ENCODE data around the gene NOS1.
"Not testable (repeated sequence)": the region's sequence is repeated elsewhere in the genome, so short reads cannot be mapped to it uniquely, and the experiment has no call there.

NOS1 gene

GRCh38 chr12:117182866-117183265 is 178.6 kb downstream of the NOS1 start:
- H3K4me2 ChIP-seq (ENCODE audit: low read length): no peak overlapping the region
- H3K36me3 ChIP-seq (ENCODE audit: insufficient read depth, low read length): peaks cover 36% of the 10 kb centered on the region
- H3K9ac ChIP-seq (ENCODE audit: low read depth, low read length): no peak overlapping the region
- no peaks in the 10 kb centered on the region for H3K27me3 ChIP-seq (ENCODE audit: control insufficient read depth, insufficient read depth, low read length)
- no peaks in the 10 kb centered on the region for H3K9me3 ChIP-seq (replicated peaks; ENCODE audit: low read length)
- H3K4me3 ChIP-seq (ENCODE audit: low read length): no peak overlapping the region
- no peaks in the 10 kb centered on the region for H3K4me1 ChIP-seq (ENCODE audit: control insufficient read depth, insufficient read depth, low read length)

- not testable (repeated sequence) for H3K27me3 ChIP-seq (ENCODE audit: control insufficient read depth, insufficient read depth, low read length); H3K4me1 ChIP-seq (ENCODE audit: control insufficient read depth, insufficient read depth, low read length); H3K9ac ChIP-seq (ENCODE audit: low read depth, low read length); H3K4me2 ChIP-seq (ENCODE audit: low read length); H3K9me3 ChIP-seq (replicated peaks; ENCODE audit: low read length); H3K4me3 ChIP-seq (ENCODE audit: low read length)
- H3K36me3 ChIP-seq (ENCODE audit: insufficient read depth, low read length): peaks cover 43% of the 10 kb centered on the region
Observed at GRCh38 chr12:117181468-117181843, 180.0 kb downstream of the NOS1 start.

- H3K4me1 ChIP-seq (ENCODE audit: control insufficient read depth, insufficient read depth, low read length): peaks cover 5% of the 10 kb centered on the region
- no peak overlapping the region for H3K4me3 ChIP-seq (ENCODE audit: low read length)
- no peak overlapping the region for H3K4me2 ChIP-seq (ENCODE audit: low read length)
- H3K36me3 ChIP-seq (ENCODE audit: insufficient read depth, low read length): peaks cover 46% of the 10 kb centered on the region
- no peaks in the 10 kb centered on the region for H3K27me3 ChIP-seq (ENCODE audit: control insufficient read depth, insufficient read depth, low read length)
- no peaks in the 10 kb centered on the region for H3K9me3 ChIP-seq (replicated peaks; ENCODE audit: low read length)
- no peak overlapping the region for H3K9ac ChIP-seq (ENCODE audit: low read depth, low read length)
Observed at GRCh38 chr12:117180758-117181467, 180.5 kb downstream of the NOS1 start.

- Histone ChIP-seq H3K9me3 (replicated peaks; ENCODE audit: low read length) (no peaks in the 10 kb centered on the region), H3K4me3 (ENCODE audit: low read length) (no peak overlapping the region), H3K27me3 (ENCODE audit: control insufficient read depth, insufficient read depth, low read length) (no peaks in the 10 kb centered on the region), H3K36me3 (ENCODE audit: insufficient read depth, low read length) (peaks cover 63% of the 10 kb centered on the region), H3K9ac (ENCODE audit: low read depth, low read length) (no peak overlapping the region), H3K4me2 (ENCODE audit: low read length) (no peak overlapping the region), H3K4me1 (ENCODE audit: control insufficient read depth, insufficient read depth, low read length) (peaks cover 5% of the 10 kb centered on the region)
Observed at GRCh38 chr12:117178745-117179144, 182.7 kb downstream of the NOS1 start.

GRCh38 chr12:117178301-117178700 is 183.1 kb downstream of the NOS1 start:
- peaks cover 5% of the 10 kb centered on the region for H3K4me1 ChIP-seq (ENCODE audit: control insufficient read depth, insufficient read depth, low read length)
- no peaks in the 10 kb centered on the region for H3K27me3 ChIP-seq (ENCODE audit: control insufficient read depth, insufficient read depth, low read length)
- no peaks in the 10 kb centered on the region for H3K9me3 ChIP-seq (replicated peaks; ENCODE audit: low read length)
- no peak overlapping the region for H3K4me2 ChIP-seq (ENCODE audit: low read length)
- H3K36me3 ChIP-seq (ENCODE audit: insufficient read depth, low read length): peaks cover 64% of the 10 kb centered on the region
- H3K9ac ChIP-seq (ENCODE audit: low read depth, low read length): no peak overlapping the region
- no peak overlapping the region for H3K4me3 ChIP-seq (ENCODE audit: low read length)

GRCh38 chr12:117172168-117172567 is 189.3 kb downstream of the NOS1 start:
- no peak overlapping the region for H3K9ac ChIP-seq (ENCODE audit: low read depth, low read length)
- no peaks in the 10 kb centered on the region for H3K27me3 ChIP-seq (ENCODE audit: control insufficient read depth, insufficient read depth, low read length)
- no peaks in the 10 kb centered on the region for H3K9me3 ChIP-seq (replicated peaks; ENCODE audit: low read length)
- no peak overlapping the region for H3K4me3 ChIP-seq (ENCODE audit: low read length)
- H3K4me2 ChIP-seq (ENCODE audit: low read length): no peak overlapping the region
- peaks cover 59% of the 10 kb centered on the region for H3K36me3 ChIP-seq (ENCODE audit: insufficient read depth, low read length)
- H3K4me1 ChIP-seq (ENCODE audit: control insufficient read depth, insufficient read depth, low read length): peaks cover 4% of the 10 kb centered on the region

- peaks cover 61% of the 10 kb centered on the region for H3K36me3 ChIP-seq (ENCODE audit: insufficient read depth, low read length)
- no peaks in the 10 kb centered on the region for H3K27me3 ChIP-seq (ENCODE audit: control insufficient read depth, insufficient read depth, low read length)
- no peaks in the 10 kb centered on the region for H3K9me3 ChIP-seq (replicated peaks; ENCODE audit: low read length)
- H3K4me1 ChIP-seq (ENCODE audit: control insufficient read depth, insufficient read depth, low read length): no peaks in the 10 kb centered on the region
- H3K4me3 ChIP-seq (ENCODE audit: low read length): no peak overlapping the region
- no peak overlapping the region for H3K9ac ChIP-seq (ENCODE audit: low read depth, low read length)
- no peak overlapping the region for H3K4me2 ChIP-seq (ENCODE audit: low read length)
Observed at GRCh38 chr12:117171499-117172162, 189.8 kb downstream of the NOS1 start.

- H3K4me3 ChIP-seq (ENCODE audit: low read length): no peak overlapping the region
- H3K4me2 ChIP-seq (ENCODE audit: low read length): no peak overlapping the region
- H3K27me3 ChIP-seq (ENCODE audit: control insufficient read depth, insufficient read depth, low read length): no peaks in the 10 kb centered on the region
- no peaks in the 10 kb centered on the region for H3K4me1 ChIP-seq (ENCODE audit: control insufficient read depth, insufficient read depth, low read length)
- no peak overlapping the region for H3K9ac ChIP-seq (ENCODE audit: low read depth, low read length)
- no peaks in the 10 kb centered on the region for H3K9me3 ChIP-seq (replicated peaks; ENCODE audit: low read length)
- peaks cover 58% of the 10 kb centered on the region for H3K36me3 ChIP-seq (ENCODE audit: insufficient read depth, low read length)
Observed at GRCh38 chr12:117169548-117169947, 191.9 kb downstream of the NOS1 start.

GRCh38 chr12:117168976-117169375 is 192.4 kb downstream of the NOS1 start:
- Histone ChIP-seq H3K36me3 (ENCODE audit: insufficient read depth, low read length) (peaks cover 55% of the 10 kb centered on the region), H3K4me2 (ENCODE audit: low read length) (no peak overlapping the region), H3K4me1 (ENCODE audit: control insufficient read depth, insufficient read depth, low read length) (no peaks in the 10 kb centered on the region), H3K9me3 (replicated peaks; ENCODE audit: low read length) (no peaks in the 10 kb centered on the region), H3K9ac (ENCODE audit: low read depth, low read length) (no peak overlapping the region), H3K27me3 (ENCODE audit: control insufficient read depth, insufficient read depth, low read length) (no peaks in the 10 kb centered on the region), H3K4me3 (ENCODE audit: low read length) (no peak overlapping the region)

GRCh38 chr12:117167769-117168168 is 193.7 kb downstream of the NOS1 start:
- no peaks in the 10 kb centered on the region for H3K4me1 ChIP-seq (ENCODE audit: control insufficient read depth, insufficient read depth, low read length)
- H3K4me3 ChIP-seq (ENCODE audit: low read length): no peak overlapping the region
- no peak overlapping the region for H3K4me2 ChIP-seq (ENCODE audit: low read length)
- peaks cover 49% of the 10 kb centered on the region for H3K36me3 ChIP-seq (ENCODE audit: insufficient read depth, low read length)
- no peaks in the 10 kb centered on the region for H3K27me3 ChIP-seq (ENCODE audit: control insufficient read depth, insufficient read depth, low read length)
- H3K9me3 ChIP-seq (replicated peaks; ENCODE audit: low read length): no peaks in the 10 kb centered on the region
- no peak overlapping the region for H3K9ac ChIP-seq (ENCODE audit: low read depth, low read length)

- Histone ChIP-seq H3K27me3 (ENCODE audit: control insufficient read depth, insufficient read depth, low read length) (no peaks in the 10 kb centered on the region), H3K9ac (ENCODE audit: low read depth, low read length) (no peak overlapping the region), H3K4me1 (ENCODE audit: control insufficient read depth, insufficient read depth, low read length) (no peaks in the 10 kb centered on the region), H3K36me3 (ENCODE audit: insufficient read depth, low read length) (peaks cover 49% of the 10 kb centered on the region), H3K4me3 (ENCODE audit: low read length) (no peak overlapping the region), H3K4me2 (ENCODE audit: low read length) (no peak overlapping the region), H3K9me3 (replicated peaks; ENCODE audit: low read length) (no peaks in the 10 kb centered on the region)
Observed at GRCh38 chr12:117166107-117166506, 195.3 kb downstream of the NOS1 start.

GRCh38 chr12:117165342-117165741 is 196.1 kb downstream of the NOS1 start:
- H3K36me3 ChIP-seq (ENCODE audit: insufficient read depth, low read length): peaks cover 43% of the 10 kb centered on the region
- no peak overlapping the region for H3K4me2 ChIP-seq (ENCODE audit: low read length)
- no peaks in the 10 kb centered on the region for H3K9me3 ChIP-seq (replicated peaks; ENCODE audit: low read length)
- H3K4me3 ChIP-seq (ENCODE audit: low read length): no peak overlapping the region
- no peak overlapping the region for H3K9ac ChIP-seq (ENCODE audit: low read depth, low read length)
- H3K27me3 ChIP-seq (ENCODE audit: control insufficient read depth, insufficient read depth, low read length): no peaks in the 10 kb centered on the region
- no peaks in the 10 kb centered on the region for H3K4me1 ChIP-seq (ENCODE audit: control insufficient read depth, insufficient read depth, low read length)
